Uterus (tissue), 2 donors: ENCODE results near the gene GFOD2.

Experiments used
- CTCF ChIP-seq, 4 experiments: fragments of 200-600 bp in 2 of 4; fragments of 450-650 bp in 2 of 4; sonication (generic) in 2 of 4; IDR thresholded peaks; one replicate each; pipeline ENCODE4 v1.5.1; 2016 to 2019; ENCODE audit warnings: antibody characterized with exemption in 4 of 4, mild to moderate bottlenecking in 2 of 4, moderate library complexity in 1 of 4
- POLR2A ChIP-seq, 2 donors: fragments of 450-650 bp; IDR thresholded peaks; one replicate each; pipeline ENCODE4 v1.6.1; 2016; ENCODE audit warnings: antibody characterized with exemption in 2 of 2, mild to moderate bottlenecking in 1 of 2, moderate library complexity in 1 of 2

- TF ChIP-seq CTCF (IDR thresholded peaks at IDR 0.05) (no peak), POLR2A (IDR thresholded peaks at IDR 0.05) (no peak)
These were observed 42.2 kb downstream of the GFOD2 start for GRCh38 chr16:67676939-67677338.
